Transverse colon (tissue), 4 donors: ENCODE results near the gene DNAJC18. TPM values are rescaled to one million over a fixed set of nuclear protein-coding genes. Genes with fewer than 3 reads are reported as not detected.

Source experiments
- DNase-seq: peaks from one replicate; pipeline ENCODE4 v3.0.0-alpha.2; 2019
- H3K27ac ChIP-seq, 4 donors: fragments of 200-600 bp; sonication (generic); 2 replicates each; pipeline ENCODE4 v1.5.1; 2016 to 2018; ENCODE audit warnings: inconsistent platforms in 4 of 4
- H3K27me3 ChIP-seq: fragments of 200-600 bp; sonication (generic); 2 replicates; pipeline ENCODE4 v1.5.1; 2017; ENCODE audit warnings: inconsistent platforms
- H3K36me3 ChIP-seq, 4 donors: fragments of 200-600 bp; sonication (generic); 2 replicates each; pipeline ENCODE4 v1.5.1; 2017 to 2019; ENCODE audit warnings: inconsistent platforms in 4 of 4
- H3K4me1 ChIP-seq, 4 donors: fragments of 200-600 bp; sonication (generic); 2 replicates each; pipeline ENCODE4 v1.5.1; 2017 to 2020; ENCODE audit warnings: inconsistent platforms in 4 of 4
- H3K4me3 ChIP-seq, 4 donors: fragments of 200-600 bp; sonication (generic); 1 replicate in 1 of 4; 2 replicates in 3 of 4; pipeline versions ENCODE4 v1.5.1 to v1.6.1; 2017 to 2019; ENCODE audit warnings: inconsistent platforms in 4 of 4
- H3K9me3 ChIP-seq, 2 donors: fragments of 200-600 bp; sonication (generic); 2 replicates each; pipeline ENCODE4 v1.5.1; 2017 to 2019; ENCODE audit warnings: inconsistent platforms in 2 of 2
- CTCF ChIP-seq, 5 experiments: fragments of 200-600 bp in 3 of 5; fragments of 450-650 bp in 2 of 5; sonication (generic) in 3 of 5; IDR thresholded peaks; 1 replicate in 2 of 5; 2 replicates in 3 of 5; pipeline ENCODE4 v1.5.1; 2016 to 2017; ENCODE audit warnings: antibody characterized with exemption in 5 of 5, inconsistent platforms in 3 of 5, mild to moderate bottlenecking in 2 of 5, moderate library complexity in 1 of 5
- EP300 ChIP-seq: sonication (generic); formaldehyde crosslinking; IDR thresholded peaks from one replicate; pipeline ENCODE4 v1.6.1; 2017; ENCODE audit warnings: antibody characterized with exemption, low read depth
- POLR2A ChIP-seq: fragments of 450-650 bp; IDR thresholded peaks from one replicate; pipeline ENCODE4 v1.6.1; 2016; ENCODE audit warnings: antibody characterized with exemption, mild to moderate bottlenecking, moderate library complexity
- POLR2AphosphoS5 ChIP-seq, 3 donors: sonication (generic); formaldehyde crosslinking; IDR thresholded peaks; one replicate each; pipeline ENCODE4 v1.6.1; 2016; ENCODE audit warnings: antibody characterized with exemption in 3 of 3
- WGBS, 2 donors: methylation state at CpG; one replicate each; pipeline ENCODE4 v1.1.5; 2018; ENCODE audit warnings: low coverage in 1 of 2; 5-methylcytosine and 5-hydroxymethylcytosine counted together
- in situ Hi-C, 4 donors: fragments of 200-750 bp; cut with MboI; loops; one replicate each; pipeline versions ENCODE4 v1.15.0 to v1.15.1; 2017; ENCODE audit warnings: low sequenced_read_pairs in 3 of 4, low pct_ligation_motif_present in 1 of 4, low pct_unique_long_range_greater_than_20kb in 1 of 4
- intact Hi-C: fragments of 100-400 bp; cut with DNase I; formaldehyde crosslinking; loops from one replicate; pipeline ENCODE4 v1.15.1; 2023; ENCODE audit warnings: low total_unique reads
- total RNA-seq, 4 donors: library from RNA; depleted of rRNA; stranded (reverse); fragments of >200 nt; gene quantifications; one replicate each; pipeline ENCODE4 v1.1.0, GENCODE V29; 2016

DNAJC18 gene
- total RNA-seq, 4 donors from 2014 or later: 0.37 to 3.8 (median 3.2) TPM

- H3K27me3 ChIP-seq: no peaks in the 10 kb centered on the region
- peak; percentile 42 for DNase-seq
- intact Hi-C loops (no loop called here), in situ Hi-C loops (no loop called here)
- H3K4me1 ChIP-seq: peaks cover 5 to 16% (median 12%) of the 10 kb centered on the region in 4 donors
- H3K36me3 ChIP-seq: no peaks in the 10 kb centered on the region
- WGBS, 2 donors: 64% methylated on average over 7 of the region's 7 CpGs; no CpG with 5 or more reads in 1 of the 2 donors
- no peak for TF ChIP-seq EP300
- peak; percentile 23 to 39 (median 29) for TF ChIP-seq CTCF (IDR thresholded peaks at IDR 0.05)
- H3K4me3 ChIP-seq: no peak overlapping the region
- no peaks in the 10 kb centered on the region for H3K9me3 ChIP-seq
- peak overlapping the region in 2 of 4 donors; percentile 86 to 93 for H3K27ac ChIP-seq
These were observed 36.7 kb downstream of the DNAJC18 start for GRCh38 chr5:139402561-139403158.

- 89 to 100% methylated on average over 2 to 10 of the region's 10 CpGs for WGBS, 2 donors
- intact Hi-C loops (no loop called here), in situ Hi-C loops (no loop called here)
- no peak overlapping the region for H3K27ac ChIP-seq
- no peaks in the 10 kb centered on the region for H3K27me3 ChIP-seq
- H3K4me3 ChIP-seq: no peak overlapping the region
- no peaks in the 10 kb centered on the region for H3K9me3 ChIP-seq
- peaks cover 5 to 16% (median 12%) of the 10 kb centered on the region in 4 donors for H3K4me1 ChIP-seq
- DNase-seq: no peak
- TF ChIP-seq POLR2A: no peak
- no peak for TF ChIP-seq CTCF (IDR thresholded peaks at IDR 0.05)
- no peak for TF ChIP-seq POLR2AphosphoS5 (IDR thresholded peaks at IDR 0.05)
- no peak for TF ChIP-seq EP300
- no peaks in the 10 kb centered on the region for H3K36me3 ChIP-seq
These were observed 37.8 kb downstream of the DNAJC18 start for GRCh38 chr5:139401546-139401945.

GRCh38 chr5:139399501-139400121 lies 39.7 kb downstream of the DNAJC18 start:
- Histone ChIP-seq H3K4me3 (no peak overlapping the region), H3K27me3 (peaks cover 2% of the 10 kb centered on the region), H3K9me3 (no peaks in the 10 kb centered on the region), H3K27ac (no peak overlapping the region), H3K4me1 (peaks cover 5 to 21% (median 14%) of the 10 kb centered on the region in 4 donors), H3K36me3 (no peaks in the 10 kb centered on the region)
- DNase-seq: no peak
- WGBS, 2 donors: 70 to 78% methylated on average over 4 to 6 of the region's 6 CpGs
- in situ Hi-C loops: no loop called here
- intact Hi-C loops: no loop called here
- TF ChIP-seq POLR2AphosphoS5 (IDR thresholded peaks at IDR 0.05) (no peak), POLR2A (no peak), CTCF (IDR thresholded peaks at IDR 0.05) (no peak), EP300 (no peak)

- Histone ChIP-seq H3K27me3 (peaks cover 19% of the 10 kb centered on the region), H3K36me3 (no peaks in the 10 kb centered on the region), H3K9me3 (no peaks in the 10 kb centered on the region), H3K27ac (no peak overlapping the region), H3K4me1 (peaks cover under 1 to 26% (median 20%) of the 10 kb centered on the region in 4 donors), H3K4me3 (no peak overlapping the region)
- in situ Hi-C loops (no loop called here), intact Hi-C loops (no loop called here)
- WGBS, 2 donors: 55 to 56% methylated on average over 3 to 6 of the region's 6 CpGs
- no peak for DNase-seq
- TF ChIP-seq EP300: no peak
- TF ChIP-seq POLR2A: no peak
- TF ChIP-seq POLR2AphosphoS5 (IDR thresholded peaks at IDR 0.05): no peak
- TF ChIP-seq CTCF (IDR thresholded peaks at IDR 0.05): no peak
These were observed 41.4 kb downstream of the DNAJC18 start for GRCh38 chr5:139397921-139398320.
